K562 (cell line): Measurements from ENCODE around the gene RGS17. TPM values are rescaled to one million over a fixed set of nuclear protein-coding genes. Genes with fewer than 3 reads are reported as not detected.
"Not testable (repeated sequence)": the region's sequence is repeated elsewhere in the genome, so short reads cannot be mapped to it uniquely, and the experiment has no call there.

Experiments used
- ATAC-seq: fragments of 200-7000 bp; cut with Tn5 transposase; 3 replicates; pipeline ENCODE4 v1.9.1; 2020; ENCODE audit warnings: moderate library complexity
- BruUV-seq: library from RNA; stranded (reverse); fragments of 400-500 nt; replicated peaks from 2 replicates; lab custom pipeline; 2021; lab: Mats Ljungman, UMichigan
- CTCF ChIA-PET: fragments of 300-600 bp; formaldehyde crosslinking; extraction: SDS; loops from one replicate; lab custom pipeline; 2021; ENCODE audit warnings: low intra/inter-chr PET ratio; lab: Yijun Ruan, JAX
- POLR2A ChIA-PET: fragments of 300-600, 350-650 bp; sonication (Branson Sonifier 250); formaldehyde crosslinking; extraction: SDS; loops from one replicate; lab custom pipeline; 2021; ENCODE audit warnings: antibody characterized with exemption, inconsistent platforms; lab: Yijun Ruan, JAX
- DNase-seq, 4 experiments: peaks; one replicate each; pipeline versions ENCODE4 v3.0.0 to v3.0.0-alpha.2; 2011 to 2018; ENCODE audit warnings: low spot score in 3 of 4, mixed read lengths in 3 of 4; ENCODE audit errors: extremely low read depth in 1 of 4
- FAIRE-seq: peaks from 2 replicates; lab custom pipeline; 2011; peaks lifted over from hg19 to GRCh38; lab: Jason Lieb, UNC
- H2AFZ ChIP-seq: 2 replicates; pipeline ENCODE4 v1.6.0; 2011; ENCODE audit warnings: low read depth, low read length, control low read depth, inconsistent platforms
- H3K27ac ChIP-seq: fragments of 200-600 bp; 3 replicates; pipeline ENCODE4 v1.8.0; 2011; ENCODE audit warnings: low read depth, mild to moderate bottlenecking, control low read depth, inconsistent platforms, low read length, moderate library complexity, mixed read lengths; ENCODE audit errors: extremely low read depth
- H3K27me3 ChIP-seq, 2 experiments: fragments of 300-600 bp in 1 of 2; 2 replicates in 1 of 2; 3 replicates in 1 of 2; pipeline versions ENCODE4 v1.6.0 to v1.8.0; 2011; ENCODE audit warnings: inconsistent platforms in 2 of 2, low read length in 2 of 2, mild to moderate bottlenecking in 1 of 2, mixed read lengths in 1 of 2, moderate library complexity in 1 of 2; ENCODE audit not compliant: control insufficient read depth in 2 of 2, insufficient read depth in 2 of 2
- H3K36me3 ChIP-seq: fragments of 300-600 bp; 3 replicates; pipeline ENCODE4 v1.8.0; 2011; ENCODE audit warnings: mild to moderate bottlenecking, low read length, inconsistent platforms; ENCODE audit not compliant: control insufficient read depth, insufficient read depth
- H3K4me1 ChIP-seq, 2 experiments: fragments of 200-600 bp in 1 of 2; replicated peaks in 1 of 2; 2 replicates in 1 of 2; 3 replicates in 1 of 2; pipeline versions ENCODE4 v1.5.1 to v1.8.0; 2011; ENCODE audit warnings: inconsistent platforms in 2 of 2, low read length in 2 of 2, mild to moderate bottlenecking in 1 of 2, mixed read lengths in 1 of 2, moderate library complexity in 1 of 2; ENCODE audit not compliant: control insufficient read depth in 2 of 2, insufficient read depth in 2 of 2
- H3K4me2 ChIP-seq: 2 replicates; pipeline ENCODE4 v1.6.1; 2011; ENCODE audit warnings: low read length, control low read depth, inconsistent platforms, mixed read lengths; ENCODE audit not compliant: insufficient read depth
- H3K4me3 ChIP-seq: fragments of 200-600 bp; sonication (generic), shearing (Covaris generic); 2 replicates; pipeline ENCODE4 v1.5.1; 2016; ENCODE audit warnings: control low read depth, inconsistent platforms
- H3K79me2 ChIP-seq: fragments of 200-600 bp; 3 replicates; pipeline ENCODE4 v1.8.0; 2011; ENCODE audit warnings: low read length, inconsistent platforms; ENCODE audit not compliant: control insufficient read depth, insufficient read depth
- H3K9ac ChIP-seq, 2 experiments: 2 replicates each; pipeline versions ENCODE4 v1.6.0 to v1.6.1; 2011; ENCODE audit warnings: low read depth in 2 of 2, low read length in 2 of 2, control low read depth in 1 of 2, inconsistent platforms in 1 of 2, mild to moderate bottlenecking in 1 of 2, mixed read lengths in 1 of 2; ENCODE audit not compliant: insufficient read depth in 1 of 2
- H3K9me1 ChIP-seq: one replicate; pipeline ENCODE4 v1.6.0; 2011; ENCODE audit warnings: inconsistent platforms, mild to moderate bottlenecking, low read length, moderate library complexity; ENCODE audit not compliant: control insufficient read depth, insufficient read depth
- H3K9me3 ChIP-seq: replicated peaks from 2 replicates; pipeline ENCODE4 v1.5.1; 2011; ENCODE audit warnings: low read depth, low read length, inconsistent platforms; ENCODE audit not compliant: control insufficient read depth, insufficient read depth
- H4K20me1 ChIP-seq: replicated peaks from 2 replicates; pipeline ENCODE4 v1.6.1; 2011; ENCODE audit warnings: low read length, inconsistent platforms, mixed read lengths; ENCODE audit not compliant: control insufficient read depth, insufficient read depth
- WGBS: fragments of 100-300 bp; shearing (Covaris generic); methylation state at CpG from one replicate; pipeline ENCODE4 v1.1.6; 2016; ENCODE audit warnings: low coverage, mixed read lengths; ENCODE audit not compliant: insufficient coverage; ENCODE audit errors: missing lambda C conversion rate; 5-methylcytosine and 5-hydroxymethylcytosine counted together
- in situ Hi-C: fragments of 300-500 bp; cut with MboI; formaldehyde crosslinking; loops from 4 replicates; pipeline ENCODE4 v1.15.0; 2018; ENCODE audit warnings: inconsistent platforms, mixed read lengths
- intact Hi-C: fragments of 100-400 bp; cut with micrococcal nuclease; formaldehyde crosslinking; loops from 2 replicates; pipeline ENCODE4 v1.14.2; 2022
- polyA plus RNA-seq, 8 experiments: library from polyadenylated mRNA; depleted of rRNA in 4 of 8; stranded (reverse) in 5 of 8; unstranded in 3 of 8; fragments of >200 nt; fragmentation: Nextera tagmentation in 2 of 8; fragmentation: Illumina TruSeq in 1 of 8; extraction: Ambion mirVana in 2 of 8; extraction: Trizol in 1 of 8; gene quantifications; 2 replicates each; pipeline versions ENCODE4 v1.2.1 to v1.2.3, GENCODE V29; 2011 to 2014; ENCODE audit warnings: inconsistent platforms in 1 of 8, missing spikeins in 1 of 8
- total RNA-seq, 7 experiments: library from RNA; depleted of rRNA in 6 of 7; stranded (reverse); fragments of >200 nt in 6 of 7; fragmentation: Illumina TruSeq in 2 of 7; extraction: Trizol in 2 of 7; gene quantifications; 2 replicates each; pipeline versions ENCODE4 v1.2.1 to v1.2.3, GENCODE V29; 2011 to 2021; ENCODE audit warnings: low replicate concordance in 1 of 7

The RGS17 gene
- total and polyA plus RNA-seq, 9 of the 15 experiments (the other 6 are each of a cell fraction or from before 2014, with no cell fraction given) = 0.01 to 0.14 (median 0.08) TPM; not detected in 6

DNA sequence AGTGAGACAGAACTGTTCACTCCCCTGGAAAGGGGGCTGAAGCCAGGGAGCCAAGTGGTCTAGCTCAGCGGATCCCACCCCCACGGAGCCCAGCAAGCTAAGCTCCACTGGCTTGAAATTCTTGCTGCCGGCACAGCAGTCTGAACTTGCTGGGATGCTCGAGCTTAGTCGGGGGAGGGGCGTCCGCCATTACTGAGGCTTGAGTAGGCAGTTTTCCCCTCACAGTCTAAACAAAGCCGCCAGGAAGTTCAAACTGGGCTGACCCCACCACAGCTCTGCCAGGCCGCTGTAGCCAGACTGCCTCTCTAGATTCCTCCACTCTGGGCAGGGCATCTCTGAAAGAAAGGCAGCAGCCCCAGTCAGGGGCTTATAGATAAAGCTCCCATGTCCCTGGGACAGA, 20.0 kb downstream of the RGS17 start:
- 0% methylated on average over 9 of the region's 9 CpGs for WGBS
- BruUV-seq, in situ Hi-C loops: not testable (repeated sequence)

DNA sequence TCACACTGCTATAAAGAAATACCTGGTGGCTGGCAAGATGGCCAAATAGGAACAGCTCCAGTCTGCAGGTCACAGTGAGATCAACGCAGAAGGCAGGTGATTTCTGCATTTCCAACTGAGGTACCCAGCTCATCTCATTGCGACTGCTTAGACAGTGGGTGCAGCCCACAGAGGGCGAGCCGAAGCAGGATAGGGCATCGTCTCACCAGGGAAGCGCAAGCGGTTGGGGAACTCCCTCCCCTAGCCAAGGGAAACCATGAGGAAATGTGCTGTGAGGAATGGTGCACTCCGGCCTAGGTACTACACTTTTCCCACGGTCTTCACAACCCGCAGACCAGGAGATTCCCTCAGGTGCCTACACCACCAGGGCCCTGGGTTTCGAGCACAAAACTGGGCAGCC, 20.5 kb downstream of the RGS17 start:
- FAIRE-seq, H3K4me3 ChIP-seq, CTCF ChIA-PET, H3K9me1 ChIP-seq, H3K4me1 ChIP-seq, intact Hi-C loops, H2AFZ ChIP-seq, H3K36me3 ChIP-seq, H3K27me3 ChIP-seq, H3K9ac ChIP-seq, DNase-seq, H3K27ac ChIP-seq, H3K9me3 ChIP-seq, H3K4me2 ChIP-seq, POLR2A ChIA-PET, H4K20me1 ChIP-seq, ATAC-seq, H3K79me2 ChIP-seq, in situ Hi-C loops, BruUV-seq: not testable (repeated sequence)
- WGBS = 3% methylated on average over 11 of the region's 11 CpGs

More for the DNA sequence above, 20.0 kb downstream of the RGS17 start:
- DNase-seq, H3K4me2 ChIP-seq, H4K20me1 ChIP-seq, H3K4me1 ChIP-seq, H3K9ac ChIP-seq, H3K9me1 ChIP-seq, H3K36me3 ChIP-seq, H3K4me3 ChIP-seq, CTCF ChIA-PET, FAIRE-seq, H3K27ac ChIP-seq, H3K79me2 ChIP-seq, POLR2A ChIA-PET, intact Hi-C loops, H2AFZ ChIP-seq, H3K27me3 ChIP-seq, ATAC-seq, H3K9me3 ChIP-seq: not testable (repeated sequence)
